Activated T-cell treated with anti-CD3 and anti-CD28 coated beads, Interleukin-2, amount 50 U/mL, for 1 hour (primary cell): ENCODE data around the gene NOXRED1.
"Not testable (repeated sequence)": the region's sequence is repeated elsewhere in the genome, so short reads cannot be mapped to it uniquely, and the experiment has no call there.

Source experiments
- DNase-seq: peaks from one replicate; pipeline ENCODE4 v3.0.0-alpha.2; 2020

Gene NOXRED1

DNA sequence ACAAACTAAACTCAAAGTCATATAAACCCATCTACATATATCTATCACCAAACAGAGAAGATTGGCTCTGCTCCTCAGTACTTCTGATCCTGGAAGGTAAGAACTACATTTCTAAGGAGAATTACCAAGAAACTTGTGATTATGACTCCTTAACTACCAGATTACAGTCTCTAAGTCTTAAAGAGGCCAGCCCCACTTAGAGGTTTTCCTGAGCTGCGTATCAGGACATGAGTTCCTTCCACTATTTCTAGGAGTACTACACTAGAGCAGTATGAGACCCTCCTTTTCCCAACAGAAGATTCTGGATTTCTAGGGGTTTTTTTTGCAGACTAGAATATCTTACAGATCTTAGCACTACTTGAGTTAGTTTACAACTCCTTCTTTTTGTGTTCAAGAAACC is at the start of gene NOXRED1:
NOXRED1 (minus strand) TSS at position 101 of the 400 bp plus-strand sequence. CDS start 634 bp downstream, outside the sequence.
- DNase-seq = no peak

GRCh38 chr14:77470224-77470870 is 47.0 kb upstream of the NOXRED1 start:
- no peak for DNase-seq

- no peak for DNase-seq
Measured at GRCh38 chr14:77469539-77469938, 46.2 kb upstream of the NOXRED1 start.

DNA sequence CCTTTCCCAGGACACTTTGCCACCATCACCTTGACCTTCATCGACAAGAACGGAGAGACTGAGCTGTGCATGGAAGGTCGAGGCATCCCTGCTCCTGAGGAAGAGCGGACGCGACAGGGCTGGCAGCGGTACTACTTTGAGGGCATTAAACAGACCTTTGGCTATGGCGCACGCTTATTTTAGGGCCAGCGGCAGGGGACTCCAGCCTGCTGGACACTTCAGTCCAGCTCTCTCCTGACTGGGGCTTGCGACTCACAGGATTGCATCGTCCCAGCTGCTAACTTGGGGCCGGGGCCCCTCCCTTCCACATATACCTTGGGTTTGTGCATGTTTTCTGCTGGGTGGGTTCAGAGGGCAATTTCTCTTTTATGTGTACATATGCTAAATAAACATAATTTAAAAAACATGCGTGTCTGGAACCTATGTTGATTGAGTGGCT is 45.8 kb upstream of the NOXRED1 start:
- no peak for DNase-seq

DNA sequence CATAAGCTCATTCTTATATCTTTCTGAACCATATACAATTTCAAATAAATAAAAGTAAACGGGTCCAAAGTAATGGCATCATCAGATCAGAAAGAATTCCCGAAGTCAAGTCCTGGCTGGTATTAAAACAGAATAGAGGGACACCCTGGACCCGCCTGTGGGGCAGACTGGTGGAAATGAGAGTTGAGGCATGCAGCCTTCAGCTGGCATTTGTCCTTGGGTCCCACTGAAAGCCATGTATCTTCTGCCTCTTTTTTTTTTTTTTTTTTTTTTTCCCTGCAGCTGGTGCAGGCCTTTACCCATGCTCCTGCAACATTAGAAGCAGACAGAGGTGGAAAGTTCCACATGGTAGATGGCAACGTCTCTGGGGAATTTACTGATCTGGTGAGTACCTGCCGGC is 44.5 kb upstream of the NOXRED1 start:
- no peak for DNase-seq

GRCh38 chr14:77459072-77459723 is 35.9 kb upstream of the NOXRED1 start:
- DNase-seq = peak; percentile 40

DNA sequence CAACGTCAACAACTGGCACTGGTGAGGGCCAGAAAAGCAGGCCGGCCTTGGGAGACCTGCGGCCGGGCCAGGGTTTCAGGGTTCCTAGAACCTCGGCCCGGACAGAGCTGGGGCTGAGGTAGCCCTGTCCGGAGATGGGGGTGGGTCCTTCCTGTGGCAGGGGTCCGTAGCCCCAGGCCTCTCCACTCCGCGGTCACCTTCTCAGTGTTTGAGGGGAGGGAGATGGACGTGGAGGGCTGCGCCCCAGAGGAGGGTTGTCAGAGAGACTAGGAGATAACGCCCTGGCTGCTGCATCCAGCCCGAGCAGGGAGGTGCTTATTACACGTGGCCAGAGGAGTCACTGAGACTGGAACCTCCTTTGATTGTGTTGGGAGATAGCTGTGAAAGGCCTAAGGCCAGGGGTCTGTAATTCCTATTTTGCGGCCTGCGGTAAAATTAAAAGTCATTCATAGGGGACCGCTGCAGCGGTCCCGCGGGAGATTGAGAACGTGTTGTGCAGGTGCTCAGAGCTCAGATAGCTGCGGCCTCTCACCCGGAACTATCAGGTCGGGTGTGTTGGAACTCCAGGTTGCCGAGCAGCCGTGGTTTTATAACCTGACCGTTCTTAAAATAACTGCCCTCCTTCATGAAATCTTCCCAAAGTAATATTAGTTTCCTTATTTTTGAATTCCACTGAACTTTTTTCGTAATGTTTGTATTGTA is 35.1 kb upstream of the NOXRED1 start:
- peak; percentile 44 for DNase-seq

- DNase-seq = peak; percentile 85
Measured at GRCh38 chr14:77457522-77458248, 34.4 kb upstream of the NOXRED1 start, which contains the start of the genes AHSA1 and VIPAS39. Gene AHSA1, plus strand, starts transcription at chr14:77458093. Its CDS starts 97 bp downstream, at chr14:77458190. Gene VIPAS39, minus strand, starts transcription at chr14:77457601. Its CDS starts 3,499 bp downstream, at chr14:77454102.

GRCh38 chr14:77457115-77457521 is 33.8 kb upstream of the NOXRED1 start:
- no peak for DNase-seq

DNA sequence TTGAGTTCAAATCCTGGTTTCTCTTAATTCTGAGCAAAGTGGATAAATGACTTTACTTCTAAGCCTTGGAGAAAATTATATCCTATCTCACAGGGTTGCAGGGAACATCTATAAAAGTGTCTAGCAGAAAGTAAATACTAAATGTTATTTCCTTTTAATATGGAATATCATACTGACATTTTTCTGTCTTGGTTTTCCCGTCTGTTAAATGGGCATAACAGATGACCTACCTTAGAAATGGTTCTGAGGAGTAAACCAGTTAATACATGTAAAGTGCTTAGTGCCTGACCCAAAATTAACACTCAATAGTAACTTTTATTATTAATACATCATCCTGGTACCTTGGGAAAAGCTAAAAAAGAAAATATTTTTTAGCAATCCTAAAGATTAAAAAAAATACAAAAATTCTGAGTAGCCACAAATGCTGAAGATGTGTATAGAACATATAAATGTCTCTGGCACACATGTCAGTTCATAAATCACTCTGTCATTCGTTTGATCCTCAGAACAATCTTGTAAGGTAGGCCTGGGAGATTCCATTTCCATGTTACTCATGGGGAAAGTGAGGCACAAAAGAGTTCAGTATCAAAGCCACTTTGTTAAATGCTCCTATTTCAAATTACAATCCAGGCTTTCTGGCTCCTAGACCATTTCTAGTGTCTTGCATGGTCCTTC is 32.8 kb upstream of the NOXRED1 start:
- DNase-seq = no peak

GRCh38 chr14:77442196-77442595 is 18.9 kb upstream of the NOXRED1 start:
- DNase-seq = no peak

GRCh38 chr14:77439861-77440260 is 16.5 kb upstream of the NOXRED1 start:
- DNase-seq = no peak

GRCh38 chr14:77438596-77438995 is 15.3 kb upstream of the NOXRED1 start:
- DNase-seq = no peak

GRCh38 chr14:77436042-77436441 is 12.7 kb upstream of the NOXRED1 start:
- no peak for DNase-seq

DNA sequence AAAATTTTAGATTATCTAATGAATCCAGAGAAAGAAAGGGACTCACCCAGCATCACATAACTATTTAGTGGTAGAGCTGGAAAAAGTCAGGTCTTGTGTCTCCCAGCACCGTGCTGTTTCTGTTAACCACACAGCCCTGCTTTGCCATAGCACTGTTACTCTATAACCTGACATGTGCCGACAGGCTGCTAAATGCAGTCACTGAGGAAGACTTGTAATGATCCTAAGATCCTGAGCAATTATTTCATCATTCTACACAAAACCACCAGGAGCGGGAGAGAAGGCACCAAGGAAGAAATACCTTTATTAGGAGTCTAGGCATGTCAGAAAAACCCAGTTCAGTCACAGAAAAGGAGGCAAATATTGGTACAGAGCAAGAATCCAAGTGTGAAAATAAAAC is 3.1 kb upstream of the NOXRED1 start:
- no peak for DNase-seq

- no peak for DNase-seq
Measured at GRCh38 chr14:77424862-77425261, 1.5 kb upstream of the NOXRED1 start.

DNA sequence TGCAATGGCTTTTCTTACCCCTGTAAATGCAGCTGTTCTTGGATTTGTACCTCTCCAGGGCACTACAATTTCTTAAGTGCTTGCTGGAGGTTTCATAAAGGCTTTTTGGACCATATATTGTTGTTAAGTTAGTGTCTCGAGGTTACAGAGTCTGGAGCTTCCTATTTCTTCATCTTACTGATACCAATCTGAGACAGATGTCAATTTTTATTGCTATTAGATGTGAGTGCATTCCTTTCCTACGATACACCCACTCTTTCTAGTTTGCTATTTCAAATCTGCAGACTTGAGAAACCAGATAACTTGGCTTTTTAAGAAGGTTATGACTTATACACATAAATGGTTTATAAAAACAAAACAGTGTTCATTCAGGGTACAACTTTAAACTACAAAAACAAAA is 2.1 kb downstream of the NOXRED1 start:
- DNase-seq = no peak

GRCh38 chr14:77416836-77417235 is 6.5 kb downstream of the NOXRED1 start:
- DNase-seq = no peak

DNA sequence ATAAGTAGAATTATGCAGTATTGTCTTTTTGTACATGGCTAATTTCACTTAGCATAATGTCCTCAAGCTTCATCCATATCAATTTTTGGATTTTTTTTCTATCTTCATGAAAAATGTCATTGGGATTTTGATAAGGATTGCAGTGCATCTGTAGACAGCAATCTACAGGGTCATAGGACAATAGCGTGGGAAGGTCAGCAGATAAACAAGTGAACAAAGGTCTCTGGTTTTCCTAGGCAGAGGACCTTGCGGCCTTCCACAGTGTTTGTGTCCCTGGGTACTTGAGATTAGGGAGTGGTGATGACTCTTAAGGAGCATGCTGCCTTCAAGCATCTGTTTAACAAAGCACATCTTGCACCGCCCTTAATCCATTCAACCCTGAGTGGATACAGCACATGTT is 7.2 kb downstream of the NOXRED1 start:
- DNase-seq = not testable (repeated sequence)

GRCh38 chr14:77415403-77416030 is 7.8 kb downstream of the NOXRED1 start:
- DNase-seq = not testable (repeated sequence)

- DNase-seq = no peak
Measured at GRCh38 chr14:77409131-77409533, 14.2 kb downstream of the NOXRED1 start.

DNA sequence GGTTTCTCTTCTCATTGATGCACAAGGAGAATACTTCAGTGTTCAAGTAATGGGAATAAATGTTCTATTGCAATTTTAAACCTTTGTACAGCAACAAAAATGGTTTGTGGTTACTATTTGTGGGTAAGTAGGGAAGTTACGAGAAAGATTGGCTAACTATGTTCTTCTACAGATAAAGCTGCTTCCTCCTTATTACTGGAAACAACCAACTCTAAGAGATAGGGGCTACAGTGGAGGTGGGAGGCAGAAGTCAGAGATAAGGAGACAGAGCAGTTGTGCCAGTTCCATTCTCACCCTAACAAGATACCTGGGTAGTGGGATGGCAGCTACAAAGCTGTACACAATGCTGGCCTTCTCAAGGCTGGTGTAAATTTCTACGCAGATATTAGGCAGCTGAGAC is 16.2 kb downstream of the NOXRED1 start:
- no peak for DNase-seq
